Fibroblast of gingiva (primary cell): ENCODE data around the gene AP1S3.
"Not testable (repeated sequence)": the region's sequence is repeated elsewhere in the genome, so short reads cannot be mapped to it uniquely, and the experiment has no call there.

Source experiments
- DNase-seq: peaks from one replicate; pipeline ENCODE4 v3.0.0-alpha.2; 2011; ENCODE audit warnings: low read depth

Gene AP1S3

DNA sequence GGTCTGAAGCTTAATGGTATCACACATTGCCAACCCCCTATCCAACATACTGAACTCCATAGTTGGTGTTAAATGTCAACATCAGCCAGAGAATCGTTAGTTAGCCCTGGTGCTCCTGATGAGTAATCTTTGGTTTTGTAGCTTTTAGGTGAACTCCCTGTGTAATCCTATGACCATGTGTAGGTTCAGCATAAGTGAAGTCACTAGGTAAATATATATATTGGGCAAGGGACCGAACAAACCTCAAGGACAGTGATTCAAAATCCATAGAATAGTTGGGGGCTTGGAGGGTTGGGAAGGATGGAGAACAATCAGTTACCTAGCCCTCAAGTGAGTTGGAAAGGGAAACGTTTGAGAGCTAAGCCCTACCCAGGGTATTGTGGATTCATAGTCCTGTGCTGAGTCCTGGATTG lies 16.0 kb upstream of the AP1S3 start:
- no peak for DNase-seq

DNA sequence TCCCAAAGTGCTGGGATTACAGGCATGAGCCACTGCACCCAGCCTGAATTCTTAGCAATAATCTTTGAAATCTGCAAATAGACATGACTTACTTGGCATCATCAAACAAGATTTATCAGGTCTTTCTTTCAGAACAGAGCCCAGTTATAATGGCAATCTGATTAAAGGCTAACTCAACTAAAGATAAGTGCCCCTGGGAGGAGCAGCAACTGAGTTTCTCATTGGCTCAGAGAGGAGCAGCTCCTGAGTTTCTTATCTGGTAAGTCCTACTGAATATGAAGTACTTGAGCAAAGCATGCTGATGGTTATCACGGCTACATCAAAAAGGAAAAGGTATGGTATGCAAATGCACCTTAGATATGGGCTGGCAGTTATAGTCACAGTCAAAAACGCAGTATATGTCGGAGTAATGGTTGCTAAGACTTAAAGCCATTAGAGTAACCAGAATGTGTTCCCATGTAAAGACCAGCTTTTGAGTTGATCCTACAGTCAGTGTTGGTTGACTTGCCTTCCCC lies 15.0 kb upstream of the AP1S3 start:
- no peak for DNase-seq

DNA sequence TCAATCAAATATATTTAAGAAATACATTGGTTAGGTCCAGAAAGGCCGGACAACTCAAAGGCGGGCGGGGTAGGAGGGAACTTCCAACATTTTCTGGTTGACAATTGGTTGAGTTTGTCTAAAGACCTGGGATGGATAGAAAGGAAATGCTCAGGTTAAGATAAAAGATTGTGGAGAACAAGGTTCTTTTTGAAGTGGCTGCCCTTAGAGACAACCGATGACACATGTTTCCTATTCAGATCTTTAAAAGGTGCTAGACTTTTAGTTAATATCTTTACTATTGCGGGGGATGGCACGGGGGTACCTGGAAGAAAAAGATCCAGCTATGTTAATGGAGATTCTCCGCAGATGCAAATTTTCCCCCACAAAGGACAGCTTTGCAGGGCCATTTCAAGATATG lies 10.0 kb upstream of the AP1S3 start:
- DNase-seq = no peak

DNA sequence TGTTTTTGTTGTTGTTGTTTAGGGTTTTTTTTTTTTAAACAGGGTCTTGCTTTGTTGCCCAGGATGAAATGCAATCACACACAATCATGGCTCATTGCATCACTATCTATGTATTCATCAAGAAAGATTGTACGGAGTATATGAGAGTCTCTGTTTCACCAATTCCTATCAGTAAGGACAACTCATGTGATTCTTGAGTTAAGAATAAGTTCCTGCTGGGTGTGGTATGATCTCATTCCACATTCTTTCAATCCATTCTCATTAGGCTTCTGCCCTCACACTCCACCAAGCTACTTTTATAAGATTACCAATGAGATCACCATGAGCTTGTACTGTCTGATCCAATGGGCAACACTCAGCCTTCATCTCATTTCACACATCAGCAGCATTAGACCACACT lies 9.1 kb upstream of the AP1S3 start:
- DNase-seq = peak; percentile 75

DNA sequence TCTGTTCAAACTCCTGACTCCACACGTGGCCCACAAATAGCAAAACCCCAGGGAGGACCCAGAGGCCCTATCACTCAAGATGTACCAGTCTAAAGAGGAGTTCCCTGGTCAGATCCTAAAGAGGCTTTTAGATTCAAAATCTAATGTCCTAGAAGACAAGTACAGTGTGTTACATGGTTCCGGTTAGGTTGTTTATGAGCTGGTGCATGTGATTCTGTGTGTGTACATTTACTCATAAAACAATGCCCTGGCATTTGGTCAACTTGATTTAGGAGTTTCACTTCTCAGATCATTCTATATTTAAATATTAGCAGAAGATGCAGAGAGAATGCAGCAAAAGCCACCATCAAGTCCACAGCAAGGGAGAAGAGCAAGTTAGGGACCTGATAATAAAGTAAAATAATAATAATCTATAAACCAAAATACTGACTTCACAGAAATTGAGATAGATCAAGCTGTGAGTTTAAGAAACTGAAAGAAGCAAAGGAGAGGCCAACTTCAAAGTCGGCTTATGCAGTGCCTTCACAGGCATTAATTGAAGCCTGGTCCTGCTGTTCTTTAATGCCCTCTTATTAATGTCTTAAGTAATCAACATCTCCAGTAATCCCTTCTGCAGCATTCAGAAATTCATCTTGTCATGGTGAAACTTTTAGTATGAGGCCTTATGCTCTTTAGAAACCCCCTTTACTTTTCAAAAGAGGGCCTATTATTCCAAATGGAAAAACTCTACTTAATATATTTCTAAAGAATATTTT lies 4.2 kb upstream of the AP1S3 start:
- no peak for DNase-seq

DNA sequence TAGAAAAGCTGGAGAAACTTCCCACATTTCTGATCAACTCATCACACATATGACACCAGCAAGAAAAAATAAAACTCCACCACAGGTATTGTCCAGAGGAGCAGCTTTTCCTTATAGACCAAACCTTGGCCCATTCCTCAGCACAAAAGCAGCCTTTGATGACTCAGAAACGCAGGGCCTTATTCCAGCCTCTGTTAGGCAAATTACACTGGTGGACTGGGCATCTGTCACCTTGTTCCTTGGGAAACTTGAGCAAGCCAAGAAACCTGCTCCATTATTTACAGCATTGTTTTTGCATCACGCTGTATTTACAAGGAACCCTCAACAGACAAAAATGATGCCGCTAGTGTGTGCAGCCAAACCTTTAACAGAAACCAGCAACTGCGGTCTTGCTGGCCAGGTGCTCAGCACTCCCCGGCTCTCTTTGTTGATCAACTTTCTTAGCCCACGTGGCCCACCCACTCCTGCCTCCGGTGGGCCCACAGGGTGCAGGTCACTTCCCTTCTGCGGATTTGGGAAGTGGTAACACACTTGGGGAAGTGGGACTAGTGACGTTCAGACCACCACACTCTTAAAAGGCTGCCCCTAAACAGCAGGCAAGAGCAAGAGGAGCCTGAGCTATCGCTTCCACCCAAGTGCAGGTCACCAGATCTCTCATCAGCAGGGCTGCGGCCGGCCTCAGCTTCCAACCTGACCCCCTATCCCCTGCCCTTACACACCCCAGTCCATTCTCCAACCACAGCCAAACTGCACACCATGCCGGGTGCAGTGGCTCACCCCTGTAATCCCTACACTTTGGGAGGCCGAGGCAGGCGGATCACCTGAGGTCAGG lies 1.5 kb downstream of the AP1S3 start:
- DNase-seq = no peak

DNA sequence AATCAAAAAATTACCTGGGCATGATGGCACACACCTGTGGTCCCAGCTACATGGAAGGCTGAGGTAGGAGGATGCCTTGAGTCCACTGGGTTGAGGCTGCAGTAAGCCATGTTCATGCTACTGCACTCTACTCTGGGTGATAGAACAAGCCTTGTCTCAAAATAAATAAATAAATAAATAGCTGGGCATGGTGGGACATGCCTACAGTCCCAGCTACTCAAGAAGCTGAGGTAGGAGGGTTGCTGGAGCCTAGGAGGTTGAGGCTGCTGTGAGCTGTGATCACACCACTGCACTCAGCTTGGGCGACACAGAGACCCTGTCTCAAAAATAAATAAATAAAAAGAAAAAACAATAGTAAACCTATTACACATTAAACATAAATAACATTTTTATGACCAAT lies 3.0 kb downstream of the AP1S3 start:
- no peak for DNase-seq

DNA sequence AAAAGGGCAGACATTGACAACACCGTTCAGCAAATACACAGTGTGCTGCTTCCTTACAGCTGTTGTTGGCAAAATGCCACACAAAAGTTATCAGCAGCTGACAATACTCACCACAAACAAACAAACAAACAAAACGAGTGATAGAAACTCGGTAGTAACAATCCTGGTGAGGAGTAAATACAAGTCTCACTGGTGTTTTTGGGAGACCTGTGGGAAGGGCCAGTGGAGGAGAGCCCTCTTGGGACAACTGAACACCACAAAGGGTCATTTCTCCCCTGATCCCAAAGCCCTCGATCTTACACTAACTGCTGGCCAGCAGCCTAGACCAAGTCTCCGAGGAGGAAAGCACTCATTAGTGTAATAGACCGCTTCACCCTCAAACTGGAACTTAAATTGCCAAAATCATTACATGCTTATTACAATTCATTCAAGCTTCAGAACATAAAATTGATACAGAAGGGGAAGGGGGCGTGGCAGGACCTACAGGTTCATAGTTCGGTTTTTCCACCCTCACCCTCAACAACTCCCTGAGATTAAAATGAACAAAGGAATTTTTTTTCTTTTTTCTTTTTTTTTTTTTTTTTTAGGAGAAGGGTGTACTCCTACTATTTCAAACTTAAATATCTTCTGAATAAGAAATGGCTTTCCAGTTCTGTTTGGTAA lies 5.0 kb downstream of the AP1S3 start:
- DNase-seq = no peak

DNA sequence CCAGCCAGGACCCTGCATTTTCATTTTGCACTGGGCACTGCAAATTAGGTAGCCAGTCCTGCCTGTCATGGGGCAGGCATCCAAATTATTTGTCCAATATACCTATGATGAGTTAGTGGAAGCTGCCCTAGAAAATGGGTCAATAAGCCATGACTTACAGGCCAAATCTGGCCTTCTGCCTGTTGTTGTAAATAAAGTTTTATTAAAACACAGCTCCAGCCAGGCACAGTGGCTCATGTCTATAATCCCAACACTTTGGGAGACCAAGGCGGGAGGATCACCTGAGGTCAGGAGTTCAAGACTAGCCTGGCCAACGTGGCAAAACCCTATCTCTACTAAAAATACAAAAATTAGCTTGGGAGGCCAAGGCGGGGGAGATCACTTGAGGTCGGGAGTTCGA lies 8.3 kb downstream of the AP1S3 start:
- no peak for DNase-seq

DNA sequence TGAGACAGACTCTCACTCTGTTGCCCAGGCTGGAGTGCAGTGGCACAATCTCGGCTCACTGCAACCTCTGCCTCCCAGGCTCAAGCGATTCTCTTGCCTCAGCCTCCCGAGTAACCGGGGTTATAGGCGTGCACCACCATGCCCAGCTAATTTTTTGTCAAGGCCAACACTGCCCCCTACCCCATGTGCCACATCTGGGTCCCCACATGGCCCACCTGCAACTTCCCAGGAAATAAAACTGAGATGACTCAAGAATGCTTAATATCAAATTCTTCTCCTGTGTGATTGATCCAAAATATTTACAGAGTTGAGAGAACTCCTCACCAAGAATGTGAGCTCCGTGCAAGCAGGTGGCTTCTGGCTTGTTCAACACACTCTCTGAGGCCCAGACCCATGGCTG lies 9.1 kb downstream of the AP1S3 start:
- DNase-seq = no peak

DNA sequence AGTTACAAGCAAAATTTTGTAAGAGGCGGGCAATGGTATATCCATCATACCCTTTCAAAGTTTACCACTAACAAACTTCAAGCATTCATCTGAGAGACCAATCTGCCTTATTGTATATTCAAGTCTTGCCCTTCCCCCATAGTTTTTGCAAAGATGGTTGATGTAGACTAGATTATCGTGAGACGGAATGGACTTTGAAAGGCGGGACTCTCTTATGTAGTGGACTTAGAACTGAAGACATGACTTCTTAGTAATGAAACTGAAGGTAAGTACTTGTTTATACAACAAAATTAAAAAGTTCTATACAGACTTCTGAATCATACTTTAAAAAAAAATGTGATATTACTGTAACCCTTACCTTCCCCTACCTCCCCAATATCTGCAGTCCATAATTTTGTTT lies 10.4 kb downstream of the AP1S3 start:
- no peak for DNase-seq

DNA sequence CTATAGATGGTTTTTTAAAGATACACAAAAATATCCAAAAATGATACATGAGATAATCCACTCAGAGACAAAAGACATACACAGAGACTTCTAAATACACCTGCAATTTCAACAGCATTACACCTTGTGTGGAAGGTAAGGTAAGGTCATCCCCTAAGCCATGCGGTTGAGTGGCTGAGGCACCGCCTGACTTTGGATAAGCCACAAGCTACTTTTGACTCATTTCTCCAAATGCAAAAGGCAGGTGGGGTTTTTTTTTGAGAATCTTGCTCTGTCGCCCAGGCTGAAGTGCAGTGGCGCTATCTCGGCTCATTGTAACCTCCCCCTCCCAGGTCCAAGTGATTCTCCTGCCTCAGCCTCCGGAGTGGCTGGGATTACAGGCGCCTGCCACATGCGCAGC lies 13.1 kb downstream of the AP1S3 start:
- no peak for DNase-seq

DNA sequence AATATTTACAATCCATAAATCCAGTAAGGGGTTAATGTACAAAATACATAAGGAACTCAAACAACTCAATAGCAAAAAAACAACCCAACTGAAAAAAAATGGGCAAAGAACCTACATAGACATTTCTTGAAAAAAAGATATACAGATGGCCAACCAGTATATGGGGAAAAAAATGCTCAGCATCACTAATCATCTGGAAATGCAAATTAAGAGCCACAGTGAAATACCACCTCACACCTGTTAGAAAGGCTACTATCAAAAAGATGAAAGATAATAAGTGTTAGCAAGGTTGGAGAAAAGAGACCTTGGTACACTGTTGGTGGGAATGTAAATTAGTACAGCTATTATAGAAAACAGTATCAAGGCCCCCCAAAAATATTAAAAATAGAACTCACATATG lies 14.6 kb downstream of the AP1S3 start:
- no peak for DNase-seq

DNA sequence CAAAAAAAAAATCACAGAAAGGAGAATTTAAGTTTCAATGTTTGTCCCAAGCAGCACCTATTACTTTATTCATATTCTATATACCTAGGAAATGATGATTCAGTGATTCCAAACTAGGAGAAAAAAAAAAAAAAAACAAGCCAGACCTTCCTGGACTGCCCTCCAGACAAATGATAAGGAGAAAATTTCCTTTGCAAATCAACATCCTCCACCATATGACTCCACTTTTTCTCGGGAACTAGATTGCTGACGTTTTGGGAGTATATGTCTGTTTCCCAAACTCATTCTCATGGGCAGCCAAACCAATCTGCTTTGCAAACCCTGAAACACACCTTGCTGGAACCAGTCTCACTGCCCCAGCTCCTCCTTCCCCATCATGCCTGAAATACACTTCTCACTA lies 16.8 kb downstream of the AP1S3 start:
- DNase-seq = no peak

DNA sequence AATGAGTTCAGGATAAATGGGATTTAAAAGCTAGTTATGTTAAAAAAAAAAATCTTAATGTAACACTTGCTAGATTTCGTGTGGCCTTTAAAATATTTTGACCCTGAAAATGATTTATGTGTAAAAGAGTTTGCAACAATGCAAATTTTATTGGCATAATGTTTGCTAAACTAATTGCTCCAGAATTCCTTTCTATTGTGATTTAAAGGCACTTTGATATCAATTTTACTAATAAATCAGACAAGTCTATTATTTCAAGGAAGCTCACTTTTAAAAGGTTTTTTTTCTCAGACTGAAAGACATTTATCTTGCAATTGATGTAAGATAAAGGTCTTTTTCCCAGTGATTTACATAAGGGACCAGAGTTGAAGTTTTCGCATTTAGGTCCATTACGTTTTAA lies 17.5 kb downstream of the AP1S3 start:
- DNase-seq = no peak

DNA sequence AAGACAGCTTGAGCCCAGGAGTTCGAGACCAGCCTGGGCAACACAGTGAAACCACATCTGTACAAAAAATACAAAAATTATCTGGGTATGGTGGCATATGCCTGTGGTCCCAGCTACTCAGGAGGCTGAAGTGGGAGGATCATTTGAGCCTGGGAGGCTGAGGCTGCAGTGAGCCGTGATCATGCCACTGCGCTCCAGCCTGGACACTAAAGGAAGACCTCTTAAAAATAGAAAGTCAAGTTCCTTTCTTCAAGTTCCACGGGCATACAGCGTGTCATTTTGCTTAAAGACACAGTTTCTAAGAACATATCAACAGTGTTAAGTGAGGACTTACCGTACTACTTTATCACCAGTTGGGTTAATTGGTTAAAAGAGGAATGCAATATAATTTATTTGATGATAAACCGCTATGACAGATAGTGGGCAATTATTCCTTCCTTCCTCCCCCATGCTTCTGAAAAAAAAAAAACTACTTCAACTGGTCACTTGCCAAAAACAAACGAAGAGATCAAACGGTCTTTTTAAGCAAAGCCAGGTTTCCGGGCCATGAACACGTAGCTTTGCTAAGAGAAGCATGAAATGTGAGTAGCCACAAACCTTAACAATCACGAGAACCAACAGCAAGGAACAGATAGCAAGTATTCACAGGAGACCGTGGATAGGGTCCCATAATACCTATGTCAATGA lies 21.4 kb downstream of the AP1S3 start:
- DNase-seq = no peak

DNA sequence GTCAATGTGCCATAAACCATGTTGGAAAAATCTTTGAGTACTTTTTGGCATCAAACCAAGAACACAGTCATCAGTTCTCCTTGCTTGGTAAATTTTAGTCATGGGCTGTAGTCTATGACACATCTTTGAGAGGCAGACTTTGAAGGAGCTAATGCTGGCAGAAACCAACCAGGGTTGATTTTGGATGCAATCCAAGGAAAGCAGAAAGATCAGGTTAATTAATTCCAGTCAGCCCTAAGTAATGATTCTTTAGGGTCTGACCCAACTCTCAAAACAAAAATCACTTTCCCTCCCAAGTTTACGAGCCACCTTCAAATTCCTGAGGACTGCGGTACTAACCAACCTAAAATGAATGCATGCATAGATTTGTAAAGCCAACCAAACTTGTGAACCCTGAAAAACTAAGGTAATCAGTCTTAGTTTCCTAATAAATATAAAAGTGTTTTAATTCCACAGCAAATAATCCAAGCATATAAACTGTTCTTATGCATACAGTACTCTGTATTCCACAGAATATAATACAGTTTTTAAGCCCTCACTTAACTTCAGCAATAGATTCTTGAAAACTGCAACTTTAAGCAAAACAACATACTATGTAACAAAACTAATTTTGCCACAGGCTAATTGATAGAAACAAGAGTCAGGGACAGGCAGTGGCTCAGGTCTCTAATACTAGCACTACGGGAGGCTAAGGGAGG lies 22.0 kb downstream of the AP1S3 start:
- peak; percentile 82 for DNase-seq

DNA sequence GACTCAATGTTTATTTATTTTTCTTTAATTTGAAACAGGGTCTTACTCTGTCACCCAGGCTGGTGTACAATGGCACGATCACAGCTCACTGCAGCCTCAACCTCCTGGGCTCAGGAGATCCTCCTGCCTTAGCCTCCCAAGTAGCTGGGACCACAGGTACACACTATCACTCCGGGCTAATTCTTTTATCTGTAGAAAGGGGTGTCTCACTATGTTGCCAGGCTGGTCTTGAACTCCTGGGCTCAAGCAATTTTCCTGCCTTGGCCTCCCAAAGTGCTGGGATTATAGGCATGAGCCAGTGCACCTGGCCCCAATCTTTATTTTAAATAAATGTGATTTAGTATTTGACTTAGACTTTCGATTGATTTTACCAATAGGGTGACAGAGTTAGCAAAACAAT lies 22.6 kb downstream of the AP1S3 start:
- not testable (repeated sequence) for DNase-seq

DNA sequence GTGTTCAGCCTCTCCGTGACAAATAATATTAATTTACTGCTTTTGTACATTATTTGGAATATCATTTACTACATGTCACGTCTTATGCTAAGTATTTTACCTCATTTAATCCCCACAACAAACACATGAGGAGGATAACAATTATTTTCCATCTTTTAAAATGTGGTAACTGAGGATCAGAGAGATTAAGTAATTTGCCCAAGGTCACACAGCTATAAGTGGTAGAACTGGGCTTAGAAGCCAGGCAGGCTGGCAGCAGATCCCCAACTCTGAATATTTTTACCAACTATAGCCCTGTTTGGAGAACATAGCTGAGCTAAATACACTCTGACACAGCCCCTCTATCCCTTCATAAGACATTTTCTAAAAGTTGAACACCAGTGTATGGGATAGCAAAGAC lies 24.1 kb downstream of the AP1S3 start:
- DNase-seq = no peak

DNA sequence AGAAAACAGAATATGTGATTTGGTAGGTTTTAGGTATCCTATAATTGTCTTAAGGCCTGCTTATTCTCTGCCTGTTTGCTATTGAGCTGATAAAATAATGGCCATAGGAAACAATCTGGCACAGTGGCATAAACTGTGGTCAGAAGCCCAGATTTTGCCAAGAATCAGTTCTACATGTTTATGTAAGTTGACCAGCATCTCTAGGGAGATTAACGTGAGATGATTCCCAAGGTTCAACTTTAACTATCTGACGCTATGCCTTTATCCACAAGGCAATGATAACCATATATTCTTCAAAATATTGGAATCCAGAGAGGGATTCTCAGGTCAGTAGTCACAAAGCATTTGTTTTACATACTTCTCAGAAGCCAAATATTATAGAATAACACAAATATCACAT lies 25.6 kb downstream of the AP1S3 start:
- peak; percentile 79 for DNase-seq

DNA sequence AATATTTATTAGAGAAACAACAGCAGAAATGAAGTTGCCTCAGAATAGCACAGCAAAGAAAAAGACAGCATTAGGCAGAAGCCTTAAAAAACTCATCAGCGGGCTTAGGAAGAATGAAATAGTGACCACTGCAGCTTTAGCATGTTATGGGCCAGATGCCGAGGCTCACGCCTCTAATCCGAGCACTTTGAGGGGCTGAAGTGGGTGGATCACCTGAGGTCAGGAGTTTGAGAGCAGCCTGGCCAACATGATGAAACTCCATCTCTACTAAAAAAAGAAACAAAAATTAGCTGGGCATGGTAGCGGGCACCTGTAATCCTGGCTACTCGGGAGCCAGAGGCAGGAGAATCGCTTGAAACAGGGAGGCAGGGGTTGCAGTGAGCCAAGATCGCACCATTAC lies 32.4 kb downstream of the AP1S3 start:
- no peak for DNase-seq

DNA sequence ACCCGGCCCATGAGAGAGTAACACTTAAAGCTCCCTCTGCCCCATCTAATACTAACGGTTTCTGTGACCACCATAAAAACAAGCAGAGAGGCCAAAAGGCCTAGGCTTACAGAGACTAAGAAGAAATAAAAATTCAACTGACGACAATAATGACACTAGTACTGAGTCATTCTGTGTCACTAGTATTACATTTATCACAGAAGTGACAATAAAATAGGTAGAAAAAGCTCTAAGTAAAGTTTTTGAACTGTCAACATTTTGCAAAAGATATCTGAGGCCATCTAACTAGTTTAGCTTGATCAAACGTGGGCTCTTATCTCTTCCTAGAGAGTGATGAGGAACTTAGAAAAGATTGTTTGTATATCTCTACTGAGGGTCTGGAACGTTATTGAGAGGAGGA lies 35.6 kb downstream of the AP1S3 start:
- DNase-seq = no peak
